D721Med (cell line): ENCODE data around the gene KNL1.

ENCODE experiments used
- DNase-seq: peaks from one replicate; pipeline ENCODE4 v3.0.0; 2011; ENCODE audit warnings: low spot score; ENCODE audit not compliant: insufficient read length
- FAIRE-seq: peaks from 2 replicates; lab custom pipeline; 2011; peaks lifted over from hg19 to GRCh38; lab: Jason Lieb, UNC
- TF ChIP-seq, protein P1 (sequence below): IDR thresholded peaks from 2 replicates; pipeline ENCODE4 v1.5.1; 2012; ENCODE audit warnings: mild to moderate bottlenecking, control low read depth; ENCODE audit not compliant: insufficient read depth; ENCODE audit errors: missing control alignments

The KNL1 gene

DNA sequence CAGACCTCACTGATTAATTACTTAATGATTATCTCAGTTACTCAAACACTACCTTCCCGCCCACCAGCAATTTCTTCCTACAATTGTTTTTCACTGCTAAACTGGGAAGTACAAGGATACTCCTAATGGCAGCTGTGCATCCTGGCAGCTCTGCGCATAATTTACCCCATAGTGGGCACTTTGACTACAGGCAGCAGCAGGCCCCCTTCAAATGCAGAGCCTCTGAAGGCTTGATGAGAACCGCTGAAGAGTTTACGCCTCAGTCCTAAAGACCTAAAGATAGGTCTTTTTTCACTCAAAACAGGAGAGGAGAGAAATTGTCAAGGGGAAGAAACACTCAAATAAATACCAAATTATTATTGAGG lies 39.9 kb upstream of the KNL1 start:
- FAIRE-seq (no peak), DNase-seq (no peak)
- TF ChIP-seq, protein P1, sequence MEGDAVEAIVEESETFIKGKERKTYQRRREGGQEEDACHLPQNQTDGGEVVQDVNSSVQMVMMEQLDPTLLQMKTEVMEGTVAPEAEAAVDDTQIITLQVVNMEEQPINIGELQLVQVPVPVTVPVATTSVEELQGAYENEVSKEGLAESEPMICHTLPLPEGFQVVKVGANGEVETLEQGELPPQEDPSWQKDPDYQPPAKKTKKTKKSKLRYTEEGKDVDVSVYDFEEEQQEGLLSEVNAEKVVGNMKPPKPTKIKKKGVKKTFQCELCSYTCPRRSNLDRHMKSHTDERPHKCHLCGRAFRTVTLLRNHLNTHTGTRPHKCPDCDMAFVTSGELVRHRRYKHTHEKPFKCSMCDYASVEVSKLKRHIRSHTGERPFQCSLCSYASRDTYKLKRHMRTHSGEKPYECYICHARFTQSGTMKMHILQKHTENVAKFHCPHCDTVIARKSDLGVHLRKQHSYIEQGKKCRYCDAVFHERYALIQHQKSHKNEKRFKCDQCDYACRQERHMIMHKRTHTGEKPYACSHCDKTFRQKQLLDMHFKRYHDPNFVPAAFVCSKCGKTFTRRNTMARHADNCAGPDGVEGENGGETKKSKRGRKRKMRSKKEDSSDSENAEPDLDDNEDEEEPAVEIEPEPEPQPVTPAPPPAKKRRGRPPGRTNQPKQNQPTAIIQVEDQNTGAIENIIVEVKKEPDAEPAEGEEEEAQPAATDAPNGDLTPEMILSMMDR = no peak

DNA sequence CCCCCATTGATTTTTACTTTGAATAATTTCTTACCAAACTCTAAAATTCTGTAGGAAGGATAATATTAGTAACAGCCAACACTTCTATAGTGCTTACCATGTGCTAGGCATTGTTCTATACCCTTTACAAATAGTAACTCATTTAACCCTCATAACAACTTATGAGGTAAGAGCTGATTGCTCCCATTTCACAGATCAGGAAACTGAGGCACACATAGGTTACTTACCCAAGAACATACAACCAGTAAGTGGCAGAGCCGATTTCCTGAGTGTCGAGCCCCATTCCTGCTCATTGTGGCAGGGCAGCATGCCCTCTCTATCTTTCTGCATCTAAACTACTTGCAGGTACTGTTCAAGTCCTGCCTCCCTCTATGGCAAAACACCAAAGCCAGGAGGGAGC lies 38.2 kb upstream of the KNL1 start:
- TF ChIP-seq, protein P1 = no peak
- DNase-seq (no peak), FAIRE-seq (no peak)

DNA sequence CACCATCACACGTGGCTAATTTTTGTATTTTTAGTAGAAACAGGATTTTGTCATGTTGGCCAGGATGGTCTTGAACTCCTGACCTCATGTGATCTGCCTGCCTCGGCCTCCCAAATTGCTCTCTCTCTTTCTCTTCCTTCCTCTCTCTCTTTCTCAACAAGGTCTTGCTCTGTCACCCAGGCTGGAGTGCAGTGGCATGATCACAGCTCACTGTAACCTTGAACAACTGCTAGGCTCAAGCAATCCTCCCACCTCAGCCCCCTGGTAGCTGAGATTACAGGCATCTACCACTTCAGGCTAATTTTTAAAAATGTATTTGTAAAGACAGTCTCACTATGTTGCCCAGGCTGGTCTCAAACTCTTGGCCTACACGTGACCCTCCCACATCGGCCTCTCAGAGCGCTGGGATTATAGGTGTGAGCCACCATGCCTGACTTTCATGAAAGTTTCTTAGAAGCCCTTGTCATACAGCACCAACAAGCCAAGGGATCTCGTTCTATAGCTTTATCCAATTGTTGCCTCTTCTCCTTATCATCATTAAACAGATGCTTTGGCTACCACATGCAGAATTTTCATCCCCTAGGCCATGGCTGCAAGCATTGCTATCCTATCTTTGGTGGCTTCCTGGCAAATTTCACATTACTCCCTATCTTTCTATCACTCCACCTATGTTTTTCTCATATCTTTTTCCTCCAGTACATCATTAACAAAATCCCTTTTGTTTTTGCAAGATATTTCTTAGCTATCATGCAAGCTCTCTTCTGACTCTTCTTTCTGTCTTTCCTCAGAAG lies 34.9 kb upstream of the KNL1 start:
- DNase-seq (no peak), FAIRE-seq (no peak)
- TF ChIP-seq, protein P1 = no peak

DNA sequence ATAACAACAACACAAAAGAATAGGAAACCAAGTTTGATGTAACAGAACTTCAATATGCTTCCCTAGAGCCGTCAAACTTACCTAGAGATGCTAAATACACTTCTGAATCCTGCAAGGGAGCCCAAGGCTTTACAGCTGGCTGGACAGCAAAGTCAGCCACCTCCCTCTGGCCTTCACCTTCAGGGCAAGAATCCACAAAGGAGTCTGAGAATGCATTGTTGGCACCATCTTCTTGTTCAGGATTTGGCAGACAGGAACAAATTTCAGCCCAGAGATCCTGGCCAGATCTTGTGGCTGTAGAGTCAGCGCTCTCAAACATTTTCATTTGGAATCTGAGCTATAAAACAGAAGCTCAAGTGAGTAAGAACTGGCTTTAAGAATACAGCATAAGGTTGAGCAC lies 31.4 kb upstream of the KNL1 start:
- no peak for DNase-seq
- TF ChIP-seq, protein P1 = no peak
- no peak for FAIRE-seq

DNA sequence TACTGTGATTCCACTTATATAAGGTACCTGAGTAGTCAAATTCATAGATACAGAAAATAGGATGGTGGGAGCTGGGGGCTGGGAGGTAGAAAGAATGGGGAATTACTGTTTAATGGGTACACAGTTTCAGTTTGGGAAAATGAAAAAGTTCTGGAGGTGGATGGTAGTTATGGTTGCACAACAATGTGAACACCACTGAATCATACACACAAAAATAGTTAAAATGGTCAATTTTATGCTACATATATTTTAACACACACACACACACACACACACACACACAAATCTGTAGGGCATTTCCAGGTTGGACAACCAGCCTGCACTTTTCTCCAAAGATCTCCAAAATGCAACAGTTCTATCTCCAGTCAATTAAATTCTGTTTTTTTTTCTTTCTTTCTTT lies 30.6 kb upstream of the KNL1 start:
- TF ChIP-seq, protein P1 = no peak
- DNase-seq (no peak), FAIRE-seq (no peak)

DNA sequence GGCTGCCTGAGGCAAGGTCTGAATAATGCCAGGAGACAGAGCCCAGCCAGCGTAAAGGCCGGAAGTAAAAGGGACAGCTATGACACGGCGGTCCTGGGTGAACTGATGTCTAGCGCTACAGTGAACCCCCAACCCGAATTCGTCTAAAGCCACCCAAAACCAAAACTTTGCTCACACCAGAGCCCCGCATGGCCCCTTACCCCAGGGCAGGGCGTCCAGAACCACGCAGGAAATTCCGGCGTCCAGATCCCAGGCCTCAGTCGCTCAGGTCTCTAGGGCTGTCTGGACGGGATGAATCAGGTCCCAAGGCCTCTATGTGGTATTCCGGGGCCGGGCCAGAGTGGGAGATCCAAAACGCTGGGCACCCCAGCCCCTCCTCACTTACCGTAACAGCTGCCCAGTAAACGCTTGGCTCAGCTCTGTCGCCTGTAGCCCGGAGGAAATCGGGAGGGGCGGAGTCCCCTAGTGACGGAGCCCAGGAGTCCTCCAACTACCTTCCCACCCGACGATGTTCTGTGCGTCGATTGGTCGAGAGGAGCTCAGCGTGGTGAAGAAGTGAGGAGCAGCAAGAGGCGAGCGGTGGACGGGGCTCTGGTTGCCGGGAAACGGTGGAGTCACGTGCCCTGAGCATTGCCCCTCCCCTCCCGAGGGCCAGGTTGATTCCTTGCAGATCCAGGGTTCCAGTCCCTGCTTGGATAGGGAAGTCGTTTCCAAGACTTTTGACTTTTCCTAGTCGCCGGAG lies 29.3 kb upstream of the KNL1 start, which contains the start of gene CCDC32:
Gene CCDC32 (minus strand): TSS at position 452 of the 742 bp plus-strand sequence. CDS start 2,027 bp downstream, outside the sequence.
- TF ChIP-seq, protein P1 = no peak
- FAIRE-seq (no peak), DNase-seq (peak; percentile 83)
